Measurements from ENCODE around the gene NDRG3. TPM values are rescaled to one million over a fixed set of nuclear protein-coding genes. Genes with fewer than 3 reads are reported as not detected.

Gene NDRG3
- total and polyA plus RNA-seq, 10 of the 15 experiments (the other 5 are each of a cell fraction or from before 2014, with no cell fraction given) = 11.2 to 29.7 (median 14.9) TPM

DNA sequence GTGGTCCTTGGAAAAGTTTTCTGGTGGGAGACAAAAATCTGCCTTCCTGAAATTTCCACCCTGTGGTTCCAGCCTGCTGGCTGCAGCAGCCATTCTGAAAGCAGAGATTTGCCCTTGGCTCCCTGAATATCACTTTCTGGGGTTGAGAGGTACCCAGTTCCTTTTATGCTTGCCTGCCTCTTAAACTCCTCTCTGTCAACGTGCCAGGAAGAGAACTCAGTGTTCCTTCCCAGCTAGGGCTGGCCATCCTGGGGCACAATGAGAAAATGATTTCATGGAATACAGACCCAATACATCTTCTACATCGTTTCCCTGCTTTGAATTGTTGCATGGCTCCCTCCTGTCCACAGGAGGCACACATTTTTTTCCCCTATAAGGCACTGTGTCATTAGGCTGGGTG, 29.3 kb upstream of the NDRG3 start:
- SMC1A ChIA-PET (ENCODE audit: uncharacterized antibody, unreplicated experiment) = no interaction called here
- FAIRE-seq = no peak

More for the DNA sequence above, 29.3 kb upstream of the NDRG3 start:
- no peak overlapping the region for H2AFZ ChIP-seq (ENCODE audit: control insufficient read depth, low read depth, low read length)
- in situ Hi-C loops (cut with MboI) = no loop called here
- ChIA-PET RAD21 (ENCODE audit: unreplicated experiment) (interaction anchor here (2.1 kb wide), 1 partner anchor 92 kb away, joined by 7 read pairs; no protein-coding TSS in a partner anchor), POLR2A (interaction anchor here (0.5 to 0.6 kb wide), 2 partner anchors 36 to 81 kb away, joined by 5 to 7 read pairs; no protein-coding TSS in a partner anchor), CTCF (interaction anchor here (1.0 to 3.8 kb wide), 4 partner anchors 17 to 60 kb away, joined by 4 to 32 read pairs (median 12); partner anchors contain the start of gene NDRG3)
- H3K9me3 ChIP-seq (replicated peaks; ENCODE audit: control insufficient read depth, insufficient read depth, low read length) = no peaks in the 10 kb centered on the region
- H4K20me1 ChIP-seq (ENCODE audit: control insufficient read depth, insufficient read depth) = no peaks in the 10 kb centered on the region
- no peaks in the 10 kb centered on the region for H3K27me3 ChIP-seq (replicated peaks in 1 of 2; ENCODE audit: control insufficient read depth in 2 of 2, insufficient read depth in 2 of 2, low read length in 1 of 2)
- ATAC-seq (no peak), DNase-seq (ENCODE audit: low read depth, low spot score) (no peak)
- no TSS peak for BruUV-seq (replicated peaks)
- intact Hi-C loops (cut with micrococcal nuclease; ENCODE audit: unreplicated experiment) = no loop called here
- H3K4me1 ChIP-seq (ENCODE audit: control insufficient read depth, insufficient read depth, low read length) = peaks cover 35% of the 10 kb centered on the region
- no peak overlapping the region for H3K9ac ChIP-seq (ENCODE audit: control insufficient read depth, insufficient read depth, low read length)
- 100% methylated on average over 2 of the region's 2 CpGs for WGBS (ENCODE audit: insufficient coverage, insufficient replicate concordance, low lambda C conversion rate, missing lambda C conversion rate)
- peaks cover 10% of the 10 kb centered on the region for H3K79me2 ChIP-seq (ENCODE audit: control insufficient read depth, insufficient read depth, low read length)
- no peaks in the 10 kb centered on the region; a peak in 1 of 4 replicates for H3K36me3 ChIP-seq (ENCODE audit: control insufficient read depth in 2 of 2, insufficient read depth in 2 of 2, low read length in 1 of 2)
- TF ChIP-seq, protein P1, sequence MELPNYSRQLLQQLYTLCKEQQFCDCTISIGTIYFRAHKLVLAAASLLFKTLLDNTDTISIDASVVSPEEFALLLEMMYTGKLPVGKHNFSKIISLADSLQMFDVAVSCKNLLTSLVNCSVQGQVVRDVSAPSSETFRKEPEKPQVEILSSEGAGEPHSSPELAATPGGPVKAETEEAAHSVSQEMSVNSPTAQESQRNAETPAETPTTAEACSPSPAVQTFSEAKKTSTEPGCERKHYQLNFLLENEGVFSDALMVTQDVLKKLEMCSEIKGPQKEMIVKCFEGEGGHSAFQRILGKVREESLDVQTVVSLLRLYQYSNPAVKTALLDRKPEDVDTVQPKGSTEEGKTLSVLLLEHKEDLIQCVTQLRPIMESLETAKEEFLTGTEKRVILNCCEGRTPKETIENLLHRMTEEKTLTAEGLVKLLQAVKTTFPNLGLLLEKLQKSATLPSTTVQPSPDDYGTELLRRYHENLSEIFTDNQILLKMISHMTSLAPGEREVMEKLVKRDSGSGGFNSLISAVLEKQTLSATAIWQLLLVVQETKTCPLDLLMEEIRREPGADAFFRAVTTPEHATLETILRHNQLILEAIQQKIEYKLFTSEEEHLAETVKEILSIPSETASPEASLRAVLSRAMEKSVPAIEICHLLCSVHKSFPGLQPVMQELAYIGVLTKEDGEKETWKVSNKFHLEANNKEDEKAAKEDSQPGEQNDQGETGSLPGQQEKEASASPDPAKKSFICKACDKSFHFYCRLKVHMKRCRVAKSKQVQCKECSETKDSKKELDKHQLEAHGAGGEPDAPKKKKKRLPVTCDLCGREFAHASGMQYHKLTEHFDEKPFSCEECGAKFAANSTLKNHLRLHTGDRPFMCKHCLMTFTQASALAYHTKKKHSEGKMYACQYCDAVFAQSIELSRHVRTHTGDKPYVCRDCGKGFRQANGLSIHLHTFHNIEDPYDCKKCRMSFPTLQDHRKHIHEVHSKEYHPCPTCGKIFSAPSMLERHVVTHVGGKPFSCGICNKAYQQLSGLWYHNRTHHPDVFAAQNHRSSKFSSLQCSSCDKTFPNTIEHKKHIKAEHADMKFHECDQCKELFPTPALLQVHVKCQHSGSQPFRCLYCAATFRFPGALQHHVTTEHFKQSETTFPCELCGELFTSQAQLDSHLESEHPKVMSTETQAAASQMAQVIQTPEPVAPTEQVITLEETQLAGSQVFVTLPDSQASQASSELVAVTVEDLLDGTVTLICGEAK (IDR thresholded peaks at IDR 0.05; ENCODE audit: borderline replicate concordance) = no peak
- TF ChIP-seq CBX5 (IDR thresholded peaks at IDR 0.05; ENCODE audit: low read depth) = no peak
- H3K4me3 ChIP-seq = no peak overlapping the region
- H3K4me2 ChIP-seq (ENCODE audit: control insufficient read depth, insufficient read depth) = no peak overlapping the region
- no peak overlapping the region for H3K27ac ChIP-seq (ENCODE audit: control insufficient read depth, insufficient read depth)
